Measurements from ENCODE around the gene INSC.

- TF ChIP-seq, protein P1, sequence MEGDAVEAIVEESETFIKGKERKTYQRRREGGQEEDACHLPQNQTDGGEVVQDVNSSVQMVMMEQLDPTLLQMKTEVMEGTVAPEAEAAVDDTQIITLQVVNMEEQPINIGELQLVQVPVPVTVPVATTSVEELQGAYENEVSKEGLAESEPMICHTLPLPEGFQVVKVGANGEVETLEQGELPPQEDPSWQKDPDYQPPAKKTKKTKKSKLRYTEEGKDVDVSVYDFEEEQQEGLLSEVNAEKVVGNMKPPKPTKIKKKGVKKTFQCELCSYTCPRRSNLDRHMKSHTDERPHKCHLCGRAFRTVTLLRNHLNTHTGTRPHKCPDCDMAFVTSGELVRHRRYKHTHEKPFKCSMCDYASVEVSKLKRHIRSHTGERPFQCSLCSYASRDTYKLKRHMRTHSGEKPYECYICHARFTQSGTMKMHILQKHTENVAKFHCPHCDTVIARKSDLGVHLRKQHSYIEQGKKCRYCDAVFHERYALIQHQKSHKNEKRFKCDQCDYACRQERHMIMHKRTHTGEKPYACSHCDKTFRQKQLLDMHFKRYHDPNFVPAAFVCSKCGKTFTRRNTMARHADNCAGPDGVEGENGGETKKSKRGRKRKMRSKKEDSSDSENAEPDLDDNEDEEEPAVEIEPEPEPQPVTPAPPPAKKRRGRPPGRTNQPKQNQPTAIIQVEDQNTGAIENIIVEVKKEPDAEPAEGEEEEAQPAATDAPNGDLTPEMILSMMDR (IDR thresholded peaks at IDR 0.05; ENCODE audit: poor library complexity): no peak
- no peak for TF ChIP-seq EZH2phosphoT487 (IDR thresholded peaks at IDR 0.05; ENCODE audit: low read depth, severe bottlenecking, unreplicated experiment)
Measured at GRCh38 chr11:15234796-15235195, 120.1 kb downstream of the INSC start.
